Right kidney (tissue), 1 donor: Measurements from ENCODE around the gene NSL1.

Experiments used
- DNase-seq: peaks from one replicate; pipeline ENCODE4 v3.0.0-alpha.2; 2016

Gene NSL1

GRCh38 chr1:212686069-212686468 is 105.5 kb downstream of the NSL1 start:
- DNase-seq: no peak

- no peak for DNase-seq
Measured at GRCh38 chr1:212685429-212685828, 106.1 kb downstream of the NSL1 start.

DNA sequence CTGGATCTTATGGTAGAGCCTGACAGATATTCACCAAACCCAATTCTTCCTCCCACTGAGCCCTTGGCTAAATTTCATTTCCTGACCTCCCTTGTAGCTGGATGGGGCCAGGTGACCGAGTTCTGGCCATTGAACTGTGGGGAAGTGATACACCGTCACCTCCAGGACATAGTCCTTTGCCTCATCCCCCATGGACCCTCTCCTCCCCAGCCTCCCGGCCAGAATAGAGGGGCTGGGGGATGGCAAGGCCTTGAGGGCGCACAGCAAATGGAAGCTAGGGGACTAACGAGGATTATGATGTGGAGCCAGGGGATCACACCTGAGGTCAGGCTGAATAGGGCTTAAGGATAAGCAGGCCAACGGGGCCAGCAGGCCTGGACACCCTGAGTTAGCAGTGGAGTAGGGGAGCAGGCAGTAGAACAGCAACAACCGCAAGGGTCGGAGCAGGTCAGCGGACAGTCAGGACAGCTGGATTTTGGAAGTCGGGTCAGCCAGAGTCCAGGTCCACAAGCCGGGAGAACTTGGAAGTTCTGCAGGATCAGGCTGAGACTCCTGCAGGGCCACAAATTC is 107.0 kb downstream of the NSL1 start:
- no peak for DNase-seq

GRCh38 chr1:212684076-212684475 is 107.5 kb downstream of the NSL1 start:
- DNase-seq: no peak

DNA sequence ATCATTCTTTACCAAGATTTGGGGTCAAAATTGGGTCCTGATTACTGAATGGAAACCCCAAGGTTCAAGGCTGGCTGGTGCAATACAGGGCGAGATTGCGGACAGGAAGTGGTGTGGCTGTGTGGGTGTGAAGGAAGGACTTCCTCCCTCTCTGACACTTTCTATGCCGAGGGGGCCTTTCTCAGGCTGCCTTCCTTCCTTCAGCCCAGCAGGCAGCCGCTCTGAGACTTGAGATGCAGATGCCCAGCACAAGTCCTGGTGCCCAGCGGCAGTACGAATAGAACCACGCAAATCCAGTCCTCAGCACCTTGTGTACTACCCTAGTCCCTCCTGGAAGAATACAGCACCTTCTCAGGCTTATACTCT is 108.2 kb downstream of the NSL1 start:
- no peak for DNase-seq

- DNase-seq: no peak
Measured at GRCh38 chr1:212680680-212681389, 110.7 kb downstream of the NSL1 start.

DNA sequence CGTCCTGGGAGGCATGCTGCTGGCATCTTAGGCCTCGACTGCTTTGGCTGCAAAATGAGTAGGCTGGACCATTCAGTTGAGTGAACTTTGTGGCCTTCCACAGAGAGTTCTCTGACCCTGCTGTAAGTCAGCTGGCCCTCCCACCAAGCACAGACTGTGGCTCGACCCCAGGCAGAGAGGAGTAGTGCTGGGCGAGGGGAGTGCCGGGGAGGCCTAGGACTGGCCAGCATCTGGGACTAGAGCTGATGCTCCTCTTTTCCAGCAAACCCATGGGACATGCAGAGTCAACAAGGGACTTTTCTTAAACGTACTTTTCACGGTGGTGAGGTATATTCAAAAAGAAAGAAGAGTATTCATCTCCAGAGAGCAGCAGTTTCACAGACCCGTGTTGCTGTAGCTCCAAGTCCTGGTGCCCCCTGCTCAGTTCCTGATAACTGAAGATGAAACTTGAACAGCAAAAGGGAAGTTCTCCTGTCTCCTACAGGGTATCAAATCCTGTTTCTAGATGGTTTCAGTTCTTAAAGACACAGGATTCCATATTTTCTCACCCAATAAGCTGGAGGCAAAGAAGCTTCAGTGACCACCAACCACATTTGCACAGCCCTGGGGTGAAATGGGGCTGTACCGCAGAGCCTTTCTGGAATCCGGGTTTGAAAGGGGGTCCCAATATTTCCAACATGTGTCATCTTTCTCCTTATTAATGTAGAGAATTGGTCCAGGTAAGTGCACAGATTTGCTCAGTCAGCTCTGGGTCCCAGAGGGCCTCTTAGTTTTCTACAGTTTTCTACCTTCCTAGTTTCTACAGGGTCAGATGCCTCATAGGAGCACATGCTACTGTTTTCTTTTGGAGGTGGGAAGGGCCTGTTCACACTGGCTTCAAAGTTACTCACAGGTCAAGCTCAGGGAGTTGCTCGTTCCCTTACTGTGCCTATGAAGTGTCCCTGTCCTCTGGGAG is 112.8 kb downstream of the NSL1 start:
- no peak for DNase-seq

DNA sequence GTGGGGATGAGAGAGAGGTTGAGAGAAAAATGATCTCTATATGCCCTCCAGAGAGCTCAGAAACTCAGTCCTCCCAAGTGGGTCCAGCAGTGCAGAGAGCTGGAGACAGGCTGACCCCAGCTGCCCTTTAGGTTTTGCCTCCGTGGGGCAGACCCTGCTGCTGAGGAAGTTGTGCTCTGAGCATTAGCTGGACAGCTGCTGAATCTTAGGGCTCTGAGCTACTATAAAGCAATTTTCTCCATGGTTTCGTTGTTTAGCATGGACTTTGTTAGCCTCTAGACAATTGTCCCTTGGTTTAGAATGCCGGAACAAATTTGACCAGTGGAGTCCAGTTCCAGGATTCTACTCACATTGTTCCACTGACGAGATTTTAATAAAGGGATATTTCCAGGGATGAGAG is 114.0 kb downstream of the NSL1 start:
- DNase-seq: no peak

DNA sequence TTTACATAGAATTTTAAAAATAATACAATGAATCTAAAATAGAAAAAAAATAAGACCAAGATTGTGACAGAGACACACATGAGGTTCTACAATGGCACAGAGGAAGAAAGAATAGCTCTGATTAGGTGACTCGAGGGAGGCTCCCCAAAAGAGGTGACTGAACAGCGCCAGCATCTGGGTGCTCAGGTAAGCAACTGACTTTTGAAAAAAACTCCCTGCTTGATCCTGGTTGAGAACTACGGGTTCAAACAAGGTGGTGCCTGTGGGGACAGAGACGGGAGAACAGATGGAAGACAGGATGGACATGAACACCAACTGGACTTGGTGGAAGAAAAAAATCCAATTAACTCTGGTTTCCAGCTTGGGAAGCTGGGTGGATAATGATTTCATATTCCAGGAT is 114.4 kb downstream of the NSL1 start:
- DNase-seq: no peak
